CD4-positive, alpha-beta T cell treated with Interleukin-4 for 1 hour (primary cell): ENCODE results near the gene NUDCD3.

Experiments
- DNase-seq, 2 donors: peaks; one replicate each; pipeline ENCODE4 v3.0.0-alpha.2; 2020 to 2022

NUDCD3 gene

GRCh38 chr7:44477063-44477830 lies 13.2 kb downstream of the NUDCD3 start:
- peak; percentile 72 to 75 for DNase-seq

DNA sequence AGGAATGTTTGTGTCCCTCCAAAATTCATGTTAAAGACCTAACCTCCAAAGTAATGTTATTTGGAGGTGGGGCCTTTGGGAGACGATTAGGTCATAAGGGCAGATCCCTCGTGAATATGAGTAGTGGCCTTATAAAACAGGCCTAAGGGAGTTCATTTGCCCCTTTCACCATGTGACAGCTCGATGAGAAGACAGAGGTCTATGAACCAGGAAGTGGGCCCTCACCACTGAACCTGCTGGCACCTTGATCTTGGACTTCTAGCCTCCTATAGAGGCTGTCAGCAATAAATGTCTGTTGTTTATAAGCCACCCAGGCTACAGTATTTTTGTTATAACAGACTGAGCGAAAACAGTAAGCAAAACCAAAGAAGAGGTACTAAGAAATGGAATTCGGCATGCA lies 14.1 kb downstream of the NUDCD3 start:
- DNase-seq = no peak

DNA sequence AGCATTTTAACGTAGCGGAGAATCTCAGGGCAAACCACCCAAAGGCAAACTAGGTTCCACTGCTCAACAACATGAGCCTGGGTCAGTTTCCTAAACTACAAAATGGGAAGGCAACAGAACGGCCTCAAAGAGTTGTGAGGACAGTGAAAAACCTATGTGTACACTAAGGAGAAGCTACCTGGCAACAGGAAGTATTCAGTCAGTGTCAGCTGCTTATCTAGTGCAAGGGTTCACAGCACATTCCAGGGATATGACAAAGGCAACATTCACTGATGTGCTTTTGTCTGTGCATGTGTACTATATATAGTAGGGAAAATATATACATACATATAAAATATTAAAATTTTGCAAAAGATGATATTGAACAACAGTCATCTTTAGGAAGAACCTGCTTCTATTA lies 17.2 kb downstream of the NUDCD3 start:
- DNase-seq = no peak

DNA sequence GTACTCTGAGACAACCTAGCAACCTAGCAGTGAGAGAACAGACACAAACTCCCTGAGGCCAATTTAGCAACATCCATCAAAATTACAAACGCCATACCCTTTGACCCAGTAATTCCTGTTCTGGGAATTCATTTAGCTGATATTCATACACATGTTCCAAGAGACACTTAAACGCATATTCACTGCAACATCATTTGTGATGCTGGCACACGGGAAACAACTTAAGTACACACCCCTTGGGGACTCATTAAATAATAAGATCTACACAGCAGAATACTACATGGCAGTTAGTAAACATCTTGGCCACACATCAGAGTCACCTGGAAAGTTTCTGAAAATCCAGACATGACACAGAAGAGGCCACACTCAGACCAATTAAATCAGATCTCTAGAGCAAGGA lies 17.6 kb downstream of the NUDCD3 start:
- DNase-seq = no peak

- no peak for DNase-seq
Observed at GRCh38 chr7:44471850-44472249, 18.6 kb downstream of the NUDCD3 start.

GRCh38 chr7:44471436-44471835 lies 19.0 kb downstream of the NUDCD3 start:
- no peak for DNase-seq

DNA sequence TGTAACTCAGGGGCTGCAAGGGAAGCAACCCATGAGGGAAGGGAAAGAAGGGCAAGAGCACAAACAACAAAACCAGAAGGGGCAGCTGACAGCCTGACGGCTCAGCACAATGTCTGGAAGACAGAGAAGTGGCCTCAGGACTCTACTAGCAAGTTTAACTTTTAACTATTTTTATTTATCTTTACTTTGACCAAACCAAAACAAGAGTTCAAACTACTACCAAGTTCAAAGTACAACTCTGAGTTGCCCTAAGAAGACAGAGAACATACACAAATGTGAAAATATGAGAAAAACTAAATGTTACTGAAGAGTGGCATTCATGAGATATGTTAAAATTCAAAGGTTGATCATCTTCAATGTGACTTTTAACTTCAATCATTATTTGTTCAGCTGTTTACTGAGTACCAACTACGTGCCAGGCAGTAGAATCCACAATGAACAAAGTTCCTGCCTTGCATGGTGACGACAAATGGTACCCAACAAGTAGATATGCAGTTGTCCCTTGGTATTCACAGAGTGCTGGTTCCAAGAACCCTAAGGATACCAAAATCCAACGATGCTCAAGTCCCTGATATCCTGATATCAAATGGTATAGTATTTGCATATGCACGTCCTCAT lies 19.7 kb downstream of the NUDCD3 start:
- no peak for DNase-seq

DNA sequence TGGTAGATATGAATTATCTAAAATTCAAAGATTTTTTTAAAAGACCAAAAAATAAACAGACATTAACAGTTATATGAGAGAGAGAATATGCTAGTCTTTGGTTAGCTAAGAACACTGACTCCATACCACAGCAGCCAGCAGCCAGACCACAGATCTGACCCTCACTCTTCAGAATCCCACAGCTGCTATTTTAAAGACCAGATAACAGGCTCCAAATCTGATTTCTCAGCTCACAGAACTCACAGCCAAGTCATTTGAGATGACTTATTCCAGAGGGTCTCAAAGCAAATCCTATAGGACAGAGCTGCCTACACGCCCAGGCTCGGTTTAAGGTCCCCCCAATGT lies 20.4 kb downstream of the NUDCD3 start:
- no peak for DNase-seq

- no peak for DNase-seq
Observed at GRCh38 chr7:44469461-44470134, 20.9 kb downstream of the NUDCD3 start.

DNA sequence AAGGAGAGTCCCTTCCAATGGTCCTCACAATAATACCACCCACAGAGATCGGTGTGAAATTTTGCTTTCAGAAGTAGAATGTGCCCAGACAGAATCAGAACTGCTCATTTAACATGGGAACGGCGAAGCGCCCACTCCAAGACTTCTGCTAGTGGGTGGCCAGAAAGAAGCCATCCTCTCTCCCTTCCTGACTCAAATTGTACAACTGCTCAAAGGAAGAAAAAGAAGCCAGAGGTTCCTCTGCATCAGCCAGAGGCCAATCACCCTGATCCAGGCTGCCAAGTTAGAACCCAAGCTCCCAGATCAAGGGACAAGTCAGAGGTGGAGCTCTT lies 23.3 kb downstream of the NUDCD3 start:
- DNase-seq = no peak

- DNase-seq = no peak
Observed at GRCh38 chr7:44466300-44467216, 23.9 kb downstream of the NUDCD3 start.

GRCh38 chr7:44465490-44465889 lies 25.0 kb downstream of the NUDCD3 start:
- DNase-seq = no peak

- no peak for DNase-seq
Observed at GRCh38 chr7:44463169-44463808, 27.2 kb downstream of the NUDCD3 start.

DNA sequence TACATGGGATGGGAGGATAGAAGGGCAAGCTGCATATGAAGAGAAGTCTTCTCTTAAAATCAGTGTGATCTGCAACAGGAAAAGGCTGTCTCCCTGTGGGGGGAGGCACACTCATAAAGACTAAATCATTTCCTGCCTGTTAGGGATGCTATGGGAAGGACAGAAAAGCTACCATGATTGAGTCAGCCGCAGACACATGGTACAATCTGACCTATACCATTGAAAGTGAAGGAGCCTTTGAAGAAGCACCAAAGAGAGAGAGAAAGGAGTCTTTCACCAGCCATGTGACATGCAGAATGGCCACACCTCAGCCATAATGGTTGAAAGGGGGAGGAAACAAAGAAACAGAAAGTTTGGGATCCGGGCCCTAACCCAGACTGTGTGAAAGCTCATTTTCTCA lies 29.1 kb downstream of the NUDCD3 start:
- DNase-seq = peak in 1 of 2 donors; percentile 25

DNA sequence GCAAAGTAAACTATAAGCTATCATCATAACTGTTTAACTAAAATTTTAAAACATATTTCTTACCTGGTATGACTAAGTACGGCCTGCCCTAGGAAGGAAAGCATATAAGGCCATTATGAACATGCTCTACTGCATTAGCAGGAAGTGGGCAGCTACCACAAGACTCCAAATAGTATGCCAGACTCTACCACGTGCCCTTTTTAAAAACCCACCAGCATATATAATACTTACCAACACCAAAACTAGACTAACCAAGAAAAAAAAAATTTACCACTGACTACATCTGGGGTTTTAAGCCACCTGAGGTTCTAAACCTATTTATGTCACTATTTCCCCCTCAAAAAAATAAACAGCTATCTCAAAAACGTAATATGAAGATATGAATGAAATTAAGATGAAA lies 30.1 kb downstream of the NUDCD3 start:
- peak; percentile 59 to 79 for DNase-seq

DNA sequence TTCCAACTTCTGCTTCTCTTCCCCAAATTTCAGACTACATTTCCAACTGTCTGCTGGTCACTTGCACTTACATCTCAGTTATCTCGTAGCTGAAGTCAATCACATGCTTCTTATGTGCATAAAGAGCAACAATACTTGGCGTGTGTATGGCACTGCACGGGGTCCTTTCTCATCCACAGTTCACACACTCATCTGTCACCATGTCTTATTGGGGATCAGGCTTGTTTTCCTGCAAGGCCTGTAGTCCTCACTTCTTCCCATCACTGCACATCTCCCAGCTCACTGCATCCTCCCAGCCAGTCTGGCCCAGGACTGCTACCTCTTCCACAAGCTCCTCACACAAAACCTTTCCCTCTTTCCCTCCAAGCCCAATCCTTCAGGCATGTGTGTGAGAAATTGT lies 35.3 kb downstream of the NUDCD3 start:
- no peak for DNase-seq

DNA sequence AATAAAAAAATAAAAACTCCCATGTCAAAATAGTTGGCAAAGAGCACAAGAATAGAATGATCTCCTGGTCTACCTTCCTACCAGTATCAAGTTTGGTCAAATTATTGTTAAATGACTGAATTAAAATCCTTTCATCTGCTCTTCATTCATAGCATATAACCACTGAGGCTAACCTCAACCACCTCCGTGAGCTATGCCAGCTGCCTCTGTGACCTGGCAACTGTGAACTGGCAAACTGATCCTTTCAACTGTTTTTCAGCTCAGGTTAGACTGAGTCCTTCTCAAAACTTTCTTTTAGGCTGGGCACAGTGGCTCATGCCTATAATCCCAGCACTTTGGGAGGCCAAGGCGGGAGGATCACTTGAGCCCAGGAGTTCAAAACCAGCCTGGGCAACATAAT lies 36.1 kb downstream of the NUDCD3 start:
- no peak for DNase-seq

- DNase-seq = no peak
Observed at GRCh38 chr7:44451123-44451522, 39.3 kb downstream of the NUDCD3 start.

DNA sequence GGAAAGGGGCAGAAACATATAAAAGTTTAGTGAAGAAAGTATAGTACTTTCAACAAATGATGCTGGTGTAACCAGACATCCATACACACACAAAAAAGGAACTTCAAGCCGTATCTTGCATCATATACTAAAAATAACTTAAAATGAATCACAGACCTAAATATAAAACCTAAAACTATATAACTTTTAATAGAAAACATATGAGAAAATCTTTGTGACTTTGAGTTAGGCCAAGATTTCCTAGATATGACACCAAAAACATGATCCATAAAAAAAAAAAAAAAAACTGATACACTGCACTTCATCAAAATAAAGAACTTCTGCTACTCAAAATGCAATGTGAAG lies 40.9 kb downstream of the NUDCD3 start:
- no peak for DNase-seq

- DNase-seq = no peak
Observed at GRCh38 chr7:44448922-44449583, 41.4 kb downstream of the NUDCD3 start.

- DNase-seq = no peak
Observed at GRCh38 chr7:44447874-44448425, 42.5 kb downstream of the NUDCD3 start.
